Astrocyte (in vitro differentiated cells and primary cell): Measurements from ENCODE around the gene FAM3B. TPM values are rescaled to one million over a fixed set of nuclear protein-coding genes. Genes with fewer than 3 reads are reported as not detected.

Experiments
- DNase-seq: peaks from one replicate; pipeline ENCODE4 v3.0.0-alpha.2; 2010; ENCODE audit warnings: low read depth
- FAIRE-seq: peaks from 2 replicates; lab custom pipeline; 2011; peaks lifted over from hg19 to GRCh38; lab: Jason Lieb, UNC
- H2AFZ ChIP-seq: 2 replicates; pipeline ENCODE4 v1.6.0; 2012; ENCODE audit warnings: low read depth, low read length, inconsistent platforms
- H3K27ac ChIP-seq: 2 replicates; pipeline ENCODE4 v1.5.1; 2011; ENCODE audit warnings: low read depth, low read length, inconsistent platforms
- H3K27me3 ChIP-seq: 2 replicates; pipeline ENCODE4 v1.6.0; 2011; ENCODE audit warnings: low read length, inconsistent platforms; ENCODE audit not compliant: insufficient read depth
- H3K36me3 ChIP-seq: 2 replicates; pipeline ENCODE4 v1.5.1; 2011; ENCODE audit warnings: low read length, inconsistent platforms; ENCODE audit not compliant: insufficient read depth
- H3K4me1 ChIP-seq: 2 replicates; pipeline ENCODE4 v1.5.1; 2011; ENCODE audit warnings: low read length, inconsistent platforms; ENCODE audit not compliant: insufficient read depth
- H3K4me2 ChIP-seq: 2 replicates; pipeline ENCODE4 v1.6.0; 2012; ENCODE audit warnings: low read length, inconsistent platforms
- H3K4me3 ChIP-seq: 2 replicates; pipeline ENCODE4 v1.5.1; 2011; ENCODE audit warnings: low read depth, mild to moderate bottlenecking, low read length, inconsistent platforms; ENCODE audit not compliant: insufficient read depth
- H3K79me2 ChIP-seq: 2 replicates; pipeline ENCODE4 v1.6.0; 2012; ENCODE audit warnings: mild to moderate bottlenecking, low read length, inconsistent platforms; ENCODE audit not compliant: insufficient read depth
- H3K9ac ChIP-seq: 2 replicates; pipeline ENCODE4 v1.6.0; 2012; ENCODE audit warnings: mild to moderate bottlenecking, low read length, inconsistent platforms
- H3K9me3 ChIP-seq: 2 replicates; pipeline ENCODE4 v1.5.1; 2012; ENCODE audit warnings: low read depth, mild to moderate bottlenecking, low read length, inconsistent platforms; ENCODE audit not compliant: insufficient read depth
- H4K20me1 ChIP-seq: 2 replicates; pipeline ENCODE4 v1.6.0; 2012; ENCODE audit warnings: low read length, inconsistent platforms; ENCODE audit not compliant: insufficient read depth
- H3K27ac Mint-ChIP-seq: one replicate; pipeline ENCODE4 v1.8.0; 2021; ENCODE audit warnings: mild to moderate bottlenecking, mixed read lengths; ENCODE audit not compliant: unreplicated experiment
- H3K27me3 Mint-ChIP-seq: one replicate; pipeline ENCODE4 v1.8.0; 2021; ENCODE audit warnings: low read depth, mixed read lengths; ENCODE audit not compliant: unreplicated experiment
- H3K36me3 Mint-ChIP-seq: one replicate; pipeline ENCODE4 v1.8.0; 2021; ENCODE audit warnings: low read depth, mixed read lengths; ENCODE audit not compliant: unreplicated experiment
- H3K4me1 Mint-ChIP-seq: one replicate; pipeline ENCODE4 v1.8.0; 2021; ENCODE audit warnings: low read depth, mixed read lengths; ENCODE audit not compliant: unreplicated experiment
- H3K4me3 Mint-ChIP-seq: one replicate; pipeline ENCODE4 v1.8.0; 2021; ENCODE audit warnings: mild to moderate bottlenecking, moderate library complexity, mixed read lengths; ENCODE audit not compliant: unreplicated experiment
- H3K9me3 Mint-ChIP-seq: one replicate; pipeline ENCODE4 v1.8.0; 2021; ENCODE audit warnings: mild to moderate bottlenecking, mixed read lengths; ENCODE audit not compliant: unreplicated experiment
- CTCF ChIP-seq: IDR thresholded peaks from 2 replicates; pipeline ENCODE4 v1.5.1; 2011; ENCODE audit warnings: low read depth, mild to moderate bottlenecking, inconsistent platforms, low read length, moderate library complexity; ENCODE audit not compliant: insufficient read depth
- EZH2 ChIP-seq: IDR thresholded peaks from 2 replicates; pipeline ENCODE4 v1.6.1; 2012; ENCODE audit warnings: mild to moderate bottlenecking, low read length, inconsistent platforms; ENCODE audit not compliant: insufficient read depth
- total RNA-seq: library from RNA; stranded (reverse); gene quantifications from 2 replicates; pipeline ENCODE4 v1.2.1, GENCODE V29; 2021

FAM3B gene
- total RNA-seq, 1 donor from 2014 or later, result not detected

- Histone ChIP-seq H3K36me3 (no peaks in the 10 kb centered on the region), H3K4me3 (no peak overlapping the region), H2AFZ (no peak overlapping the region), H3K9me3 (peaks cover 4% of the 10 kb centered on the region), H3K79me2 (no peaks in the 10 kb centered on the region), H3K27ac (no peak overlapping the region), H4K20me1 (no peaks in the 10 kb centered on the region), H3K27me3 (peaks cover 6% of the 10 kb centered on the region), H3K4me1 (no peaks in the 10 kb centered on the region), H3K9ac (no peak overlapping the region), H3K4me2 (no peak overlapping the region)
- peaks cover 27% of the 10 kb centered on the region for H3K4me1 Mint-ChIP-seq
- peaks cover 23% of the 10 kb centered on the region for H3K27me3 Mint-ChIP-seq
- no peak for FAIRE-seq
- peaks cover 6% of the 10 kb centered on the region for H3K36me3 Mint-ChIP-seq
- H3K4me3 Mint-ChIP-seq, result no peak overlapping the region
- DNase-seq, result peak; percentile 20
- peak overlapping the region; percentile 70 for H3K27ac Mint-ChIP-seq
- H3K9me3 Mint-ChIP-seq, result peaks cover 4% of the 10 kb centered on the region
- TF ChIP-seq EZH2 (no peak), CTCF (no peak)
These were observed 54.5 kb downstream of the FAM3B start for GRCh38 chr21:41370840-41371684.

GRCh38 chr21:41371685-41372030 lies 55.1 kb downstream of the FAM3B start:
- Mint-ChIP-seq H3K9me3 (peaks cover 2% of the 10 kb centered on the region), H3K27ac (no peak overlapping the region), H3K4me1 (peaks cover 25% of the 10 kb centered on the region), H3K36me3 (peaks cover 6% of the 10 kb centered on the region), H3K27me3 (peaks cover 23% of the 10 kb centered on the region), H3K4me3 (no peak overlapping the region)
- TF ChIP-seq CTCF, result no peak
- TF ChIP-seq EZH2, result no peak
- Histone ChIP-seq H3K4me1 (no peaks in the 10 kb centered on the region), H3K9me3 (peaks cover 4% of the 10 kb centered on the region), H3K27ac (no peak overlapping the region), H3K9ac (no peak overlapping the region), H3K27me3 (peaks cover 6% of the 10 kb centered on the region), H3K36me3 (no peaks in the 10 kb centered on the region), H2AFZ (no peak overlapping the region), H3K79me2 (no peaks in the 10 kb centered on the region), H4K20me1 (no peaks in the 10 kb centered on the region), H3K4me3 (no peak overlapping the region), H3K4me2 (no peak overlapping the region)
- FAIRE-seq (no peak), DNase-seq (no peak)

- FAIRE-seq (no peak), DNase-seq (no peak)
- H3K27ac Mint-ChIP-seq, result peak overlapping the region; percentile 62
- peaks cover 9% of the 10 kb centered on the region for H3K4me1 Mint-ChIP-seq
- Histone ChIP-seq H4K20me1 (no peaks in the 10 kb centered on the region), H3K4me2 (no peak overlapping the region), H3K9me3 (peaks cover 4% of the 10 kb centered on the region), H3K27ac (no peak overlapping the region), H3K9ac (no peak overlapping the region), H3K4me3 (no peak overlapping the region), H3K36me3 (no peaks in the 10 kb centered on the region), H3K27me3 (peaks cover 6% of the 10 kb centered on the region), H3K4me1 (no peaks in the 10 kb centered on the region), H3K79me2 (no peaks in the 10 kb centered on the region), H2AFZ (no peak overlapping the region)
- H3K4me3 Mint-ChIP-seq, result no peak overlapping the region
- H3K27me3 Mint-ChIP-seq, result peaks cover 30% of the 10 kb centered on the region
- no peak for TF ChIP-seq EZH2
- TF ChIP-seq CTCF, result no peak
- H3K36me3 Mint-ChIP-seq, result peaks cover 9% of the 10 kb centered on the region
- H3K9me3 Mint-ChIP-seq, result peaks cover 2% of the 10 kb centered on the region
These were observed 56.7 kb downstream of the FAM3B start for GRCh38 chr21:41373253-41373652.
